GM23248 (cell line): ENCODE data around the gene CPED1. TPM values are rescaled to one million over a fixed set of nuclear protein-coding genes. Genes with fewer than 3 reads are reported as not detected.

Experiments
- DNase-seq: peaks from one replicate; pipeline ENCODE4 v3.0.0-alpha.2; 2015
- H2AFZ ChIP-seq: fragments of 200-600 bp; sonication (generic); 2 replicates; pipeline ENCODE4 v1.6.1; 2016; ENCODE audit warnings: antibody characterized with exemption
- H3F3A ChIP-seq: fragments of 200-600 bp; sonication (generic); 2 replicates; pipeline ENCODE4 v1.6.1; 2016; ENCODE audit warnings: mild to moderate bottlenecking, antibody characterized with exemption, mixed run types; ENCODE audit not compliant: insufficient read depth
- H3K27ac ChIP-seq: fragments of 200-600 bp; sonication (generic); 2 replicates; pipeline ENCODE4 v1.5.1; 2016; ENCODE audit warnings: mild to moderate bottlenecking
- H3K27me3 ChIP-seq: fragments of 200-600 bp; sonication (generic); replicated peaks from 2 replicates; pipeline ENCODE4 v1.6.1; 2016; ENCODE audit warnings: mild to moderate bottlenecking; ENCODE audit not compliant: insufficient read depth
- H3K36me3 ChIP-seq: fragments of 200-600 bp; sonication (generic); 2 replicates; pipeline ENCODE4 v1.6.1; 2016; ENCODE audit warnings: low read depth, mild to moderate bottlenecking
- H3K4me1 ChIP-seq: fragments of 200-600 bp; sonication (generic); 2 replicates; pipeline ENCODE4 v1.6.1; 2016; ENCODE audit warnings: mild to moderate bottlenecking; ENCODE audit not compliant: insufficient read depth
- H3K4me2 ChIP-seq: fragments of 200-600 bp; sonication (generic); one replicate; pipeline ENCODE4 v1.6.1; 2016; ENCODE audit warnings: mild to moderate bottlenecking; ENCODE audit not compliant: unreplicated experiment
- H3K4me3 ChIP-seq: fragments of 200-600 bp; sonication (generic); 2 replicates; pipeline ENCODE4 v1.5.1; 2016; ENCODE audit warnings: mild to moderate bottlenecking
- H3K79me2 ChIP-seq: fragments of 200-600 bp; sonication (generic); 2 replicates; pipeline ENCODE4 v1.6.1; 2016; ENCODE audit warnings: mild to moderate bottlenecking; ENCODE audit not compliant: insufficient read depth
- H3K9ac ChIP-seq: fragments of 200-600 bp; sonication (generic); 2 replicates; pipeline ENCODE4 v1.6.1; 2016; ENCODE audit warnings: mild to moderate bottlenecking
- H3K9me2 ChIP-seq: fragments of 200-600 bp; sonication (generic); 2 replicates; pipeline ENCODE4 v1.6.1; 2016; ENCODE audit warnings: mixed run types, mild to moderate bottlenecking, moderate library complexity; ENCODE audit not compliant: insufficient read depth
- H3K9me3 ChIP-seq: fragments of 200-600 bp; sonication (generic); one replicate; pipeline ENCODE4 v1.6.1; 2017; ENCODE audit warnings: low read depth
- H4K20me1 ChIP-seq: fragments of 200-600 bp; sonication (generic); 2 replicates; pipeline ENCODE4 v1.6.0; 2016; ENCODE audit not compliant: insufficient read depth
- EZH2 ChIP-seq: fragments of 200-600 bp; sonication (generic); IDR thresholded peaks from 2 replicates; pipeline ENCODE4 v1.6.1; 2018; ENCODE audit warnings: antibody characterized with exemption, mild to moderate bottlenecking; ENCODE audit not compliant: insufficient read depth, poor library complexity, severe bottlenecking
- EZH2phosphoT487 ChIP-seq: fragments of 200-600 bp; sonication (generic); IDR thresholded peaks from 2 replicates; pipeline ENCODE4 v1.6.1; 2018; ENCODE audit warnings: antibody characterized with exemption, moderate library complexity, mild to moderate bottlenecking, low read depth; ENCODE audit not compliant: insufficient read depth
- WGBS, 2 experiments: methylation state at CpG; one replicate each; pipeline ENCODE4 v1.1.6; 2015 to 2017; ENCODE audit warnings: low lambda C conversion rate in 2 of 2, low coverage in 1 of 2; ENCODE audit errors: missing lambda C conversion rate in 2 of 2; 5-methylcytosine and 5-hydroxymethylcytosine counted together
- in situ Hi-C: fragments of 300-500 bp; cut with MboI; formaldehyde crosslinking; loops from 2 replicates; pipeline ENCODE4 v1.15.0; 2020
- polyA plus RNA-seq: library from polyadenylated mRNA; unstranded; fragments of >200 nt; fragmentation: Nextera tagmentation; extraction: Ambion mirVana; gene quantifications from 2 replicates; pipeline ENCODE4 v1.2.1, GENCODE V29; 2016
- total RNA-seq: library from RNA; depleted of rRNA; stranded (reverse); fragments of >200 nt; shearing (Covaris generic); gene quantifications from 2 replicates; pipeline ENCODE4 v1.2.3, GENCODE V29; 2014

CPED1 gene
- total and polyA plus RNA-seq, 2 experiments from 2014 or later: 12.4 to 20.2 TPM

- H3K9me3 ChIP-seq: no peaks in the 10 kb centered on the region
- in situ Hi-C loops: no loop called here
- H2AFZ ChIP-seq: no peak overlapping the region; the same call in 1 of the 2 replicates
- H3F3A ChIP-seq: no peaks in the 10 kb centered on the region
- no peaks in the 10 kb centered on the region for H4K20me1 ChIP-seq
- no peak for TF ChIP-seq EZH2
- no peak for TF ChIP-seq EZH2phosphoT487
- H3K36me3 ChIP-seq: no peaks in the 10 kb centered on the region
- H3K4me1 ChIP-seq: no peaks in the 10 kb centered on the region
- H3K79me2 ChIP-seq: no peaks in the 10 kb centered on the region
- no peak overlapping the region for H3K9ac ChIP-seq
- no peak for DNase-seq
- no peak overlapping the region for H3K4me3 ChIP-seq
- no peak overlapping the region for H3K4me2 ChIP-seq
- H3K9me2 ChIP-seq: no peaks in the 10 kb centered on the region
- 85 to 95% methylated on average over 1 of the region's 1 CpG for WGBS, 2 experiments
- no peak overlapping the region for H3K27ac ChIP-seq
- no peaks in the 10 kb centered on the region for H3K27me3 ChIP-seq
These were observed 45.6 kb upstream of the CPED1 start for GRCh38 chr7:120942861-120943260.

- H3K4me3 ChIP-seq: no peak overlapping the region
- 55 to 59% methylated on average over 6 of the region's 6 CpGs for WGBS, 2 experiments
- H3K4me1 ChIP-seq: 0 out of 2 replicates have a peak, but pooled peaks cover 3% of the 10 kb centered on the region
- H3K36me3 ChIP-seq: no peaks in the 10 kb centered on the region
- no peak overlapping the region for H3K4me2 ChIP-seq
- TF ChIP-seq EZH2phosphoT487: no peak
- no peak for TF ChIP-seq EZH2
- H3K9me2 ChIP-seq: no peaks in the 10 kb centered on the region
- H2AFZ ChIP-seq: no peak overlapping the region
- no peaks in the 10 kb centered on the region for H3F3A ChIP-seq
- H4K20me1 ChIP-seq: no peaks in the 10 kb centered on the region
- in situ Hi-C loops: no loop called here
- no peak overlapping the region for H3K9ac ChIP-seq
- no peak overlapping the region for H3K27ac ChIP-seq
- no peaks in the 10 kb centered on the region for H3K27me3 ChIP-seq
- H3K79me2 ChIP-seq: no peaks in the 10 kb centered on the region
- DNase-seq: no peak
- H3K9me3 ChIP-seq: no peaks in the 10 kb centered on the region
These were observed 43.5 kb upstream of the CPED1 start for GRCh38 chr7:120944826-120945562.

DNA sequence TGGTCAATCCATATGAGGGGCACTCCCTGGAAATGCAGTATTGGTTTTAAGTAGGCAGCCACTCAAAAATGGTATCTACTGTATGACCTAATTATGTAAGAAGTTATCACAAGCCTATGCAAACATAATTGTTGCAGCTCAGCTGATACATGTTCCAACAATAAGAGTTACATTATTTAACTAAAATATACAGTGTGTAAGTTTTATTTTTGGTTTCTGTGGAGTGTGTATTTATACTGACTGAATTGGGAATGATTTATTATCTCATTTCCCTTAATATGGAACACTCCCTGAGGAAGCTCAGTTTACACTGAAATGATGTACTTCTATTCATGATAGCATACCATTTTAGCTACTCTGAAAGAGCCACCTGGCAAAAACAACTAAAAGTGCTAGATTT lies 40.5 kb upstream of the CPED1 start:
- Histone ChIP-seq H3K36me3 (no peaks in the 10 kb centered on the region), H3K4me2 (no peak overlapping the region), H4K20me1 (0 out of 2 replicates have a peak, but pooled peaks cover 4% of the 10 kb centered on the region), H3K4me3 (no peak overlapping the region), H3K9ac (no peak overlapping the region), H3K27ac (no peak overlapping the region), H2AFZ (no peak overlapping the region), H3F3A (no peaks in the 10 kb centered on the region), H3K79me2 (peaks cover 20% of the 10 kb centered on the region), H3K9me2 (no peaks in the 10 kb centered on the region), H3K27me3 (no peaks in the 10 kb centered on the region), H3K4me1 (peaks cover 13% of the 10 kb centered on the region; the same call in 1 of the 2 replicates), H3K9me3 (no peaks in the 10 kb centered on the region)
- in situ Hi-C loops: no loop called here
- TF ChIP-seq EZH2: no peak
- no peak for TF ChIP-seq EZH2phosphoT487
- DNase-seq: no peak

DNA sequence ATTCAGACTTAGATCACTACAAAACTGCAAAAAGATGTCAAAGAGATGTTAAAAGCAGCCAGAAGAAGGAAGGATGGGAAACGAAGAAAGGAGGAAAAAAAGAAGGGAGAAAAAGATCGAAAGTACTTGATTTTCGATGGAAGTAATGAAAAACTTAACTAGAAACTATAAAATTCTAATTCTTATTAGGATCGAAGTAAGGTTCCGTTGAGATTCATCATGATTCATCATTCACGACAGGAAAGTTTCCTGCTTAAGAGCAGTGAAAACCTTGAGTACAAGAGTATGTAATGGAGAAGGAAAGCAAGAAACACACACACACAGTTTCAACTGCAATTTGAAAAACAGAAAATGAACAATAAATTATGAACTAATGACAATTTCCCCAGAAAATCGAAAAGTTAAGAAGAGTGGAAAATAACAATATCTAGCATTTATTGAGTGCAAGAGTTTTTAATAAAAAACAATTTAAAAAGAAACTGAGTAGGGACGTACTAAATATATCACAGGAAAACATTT lies 39.1 kb upstream of the CPED1 start:
- H3K79me2 ChIP-seq: peaks cover 28% of the 10 kb centered on the region
- TF ChIP-seq EZH2 (no peak), EZH2phosphoT487 (no peak)
- H4K20me1 ChIP-seq: 0 out of 2 replicates have a peak, but pooled peaks cover 4% of the 10 kb centered on the region
- H3K4me3 ChIP-seq: peak overlapping the region; percentile 81
- DNase-seq: peak; percentile 7
- no peaks in the 10 kb centered on the region for H3K9me3 ChIP-seq
- peak overlapping the region; percentile 89 for H3K4me2 ChIP-seq
- H3K9me2 ChIP-seq: no peaks in the 10 kb centered on the region
- no peaks in the 10 kb centered on the region for H3F3A ChIP-seq
- peaks cover 13% of the 10 kb centered on the region; the same call in 1 of the 2 replicates for H3K4me1 ChIP-seq
- H3K9ac ChIP-seq: no peak overlapping the region
- H3K27me3 ChIP-seq: no peaks in the 10 kb centered on the region
- WGBS, 2 experiments: 39 to 49% methylated on average over 8 of the region's 8 CpGs
- in situ Hi-C loops: no loop called here
- H2AFZ ChIP-seq: peak overlapping the region; percentile 94
- H3K27ac ChIP-seq: no peak overlapping the region
- H3K36me3 ChIP-seq: peaks cover 9% of the 10 kb centered on the region; the same call in 1 of the 2 replicates
